ENCODE results near the gene CDCA3.
"Not testable (repeated sequence)": the region's sequence is repeated elsewhere in the genome, so short reads cannot be mapped to it uniquely, and the experiment has no call there.

The CDCA3 gene

GRCh38 chr12:6888360-6888759 is 37.3 kb upstream of the CDCA3 start:
- Histone ChIP-seq H3K9ac (ENCODE audit: low read length) (no peak overlapping the region), H3K4me3 (ENCODE audit: low read length) (no peak overlapping the region), H3K9me3 (ENCODE audit: control insufficient read depth, low read length) (no peaks in the 10 kb centered on the region), H3K4me1 (ENCODE audit: control insufficient read depth, insufficient read depth, low read length) (peaks cover 11% of the 10 kb centered on the region), H3K27me3 (replicated peaks; ENCODE audit: control insufficient read depth, insufficient read depth, low read length) (no peaks in the 10 kb centered on the region), H3K36me3 (ENCODE audit: control insufficient read depth, insufficient read depth, low read length, severe bottlenecking) (peaks cover 3% of the 10 kb centered on the region)
- DNase-seq (ENCODE audit: low read depth): no peak

- Histone ChIP-seq H3K9ac (ENCODE audit: low read length) (no peak overlapping the region), H3K27me3 (replicated peaks; ENCODE audit: control insufficient read depth, insufficient read depth, low read length) (no peaks in the 10 kb centered on the region), H3K36me3 (ENCODE audit: control insufficient read depth, insufficient read depth, low read length, severe bottlenecking) (peaks cover 3% of the 10 kb centered on the region), H3K4me1 (ENCODE audit: control insufficient read depth, insufficient read depth, low read length) (peaks cover 11% of the 10 kb centered on the region), H3K9me3 (ENCODE audit: control insufficient read depth, low read length) (no peaks in the 10 kb centered on the region), H3K4me3 (ENCODE audit: low read length) (no peak overlapping the region)
- no peak for DNase-seq (ENCODE audit: low read depth)
Measured at GRCh38 chr12:6887460-6887859, 36.4 kb upstream of the CDCA3 start.

GRCh38 chr12:6886206-6886999 is 35.3 kb upstream of the CDCA3 start:
- not testable (repeated sequence) for H3K4me3 ChIP-seq (ENCODE audit: low read length); H3K9me3 ChIP-seq (ENCODE audit: control insufficient read depth, low read length)

GRCh38 chr12:6884539-6884938 is 33.5 kb upstream of the CDCA3 start:
- H3K4me3 ChIP-seq (ENCODE audit: low read length): no peak overlapping the region
- no peaks in the 10 kb centered on the region for H3K27me3 ChIP-seq (replicated peaks; ENCODE audit: control insufficient read depth, insufficient read depth, low read length)
- H3K36me3 ChIP-seq (ENCODE audit: control insufficient read depth, insufficient read depth, low read length, severe bottlenecking): peaks cover 3% of the 10 kb centered on the region
- no peaks in the 10 kb centered on the region for H3K9me3 ChIP-seq (ENCODE audit: control insufficient read depth, low read length)
- no peak for DNase-seq (ENCODE audit: low read depth)
- no peaks in the 10 kb centered on the region for H3K4me1 ChIP-seq (ENCODE audit: control insufficient read depth, insufficient read depth, low read length)
- H3K9ac ChIP-seq (ENCODE audit: low read length): no peak overlapping the region

More at GRCh38 chr12:6886206-6886999, 35.3 kb upstream of the CDCA3 start:
- H3K9ac ChIP-seq (ENCODE audit: low read length); H3K36me3 ChIP-seq (ENCODE audit: control insufficient read depth, insufficient read depth, low read length, severe bottlenecking); DNase-seq (ENCODE audit: low read depth); H3K4me1 ChIP-seq (ENCODE audit: control insufficient read depth, insufficient read depth, low read length); H3K27me3 ChIP-seq (replicated peaks; ENCODE audit: control insufficient read depth, insufficient read depth, low read length): not testable (repeated sequence)

- Histone ChIP-seq H3K9me3 (ENCODE audit: control insufficient read depth, low read length) (no peaks in the 10 kb centered on the region), H3K4me1 (ENCODE audit: control insufficient read depth, insufficient read depth, low read length) (no peaks in the 10 kb centered on the region), H3K36me3 (ENCODE audit: control insufficient read depth, insufficient read depth, low read length, severe bottlenecking) (peaks cover 3% of the 10 kb centered on the region), H3K4me3 (ENCODE audit: low read length) (no peak overlapping the region), H3K9ac (ENCODE audit: low read length) (no peak overlapping the region), H3K27me3 (replicated peaks; ENCODE audit: control insufficient read depth, insufficient read depth, low read length) (no peaks in the 10 kb centered on the region)
- DNase-seq (ENCODE audit: low read depth): no peak
Measured at GRCh38 chr12:6883683-6884082, 32.6 kb upstream of the CDCA3 start.

DNA sequence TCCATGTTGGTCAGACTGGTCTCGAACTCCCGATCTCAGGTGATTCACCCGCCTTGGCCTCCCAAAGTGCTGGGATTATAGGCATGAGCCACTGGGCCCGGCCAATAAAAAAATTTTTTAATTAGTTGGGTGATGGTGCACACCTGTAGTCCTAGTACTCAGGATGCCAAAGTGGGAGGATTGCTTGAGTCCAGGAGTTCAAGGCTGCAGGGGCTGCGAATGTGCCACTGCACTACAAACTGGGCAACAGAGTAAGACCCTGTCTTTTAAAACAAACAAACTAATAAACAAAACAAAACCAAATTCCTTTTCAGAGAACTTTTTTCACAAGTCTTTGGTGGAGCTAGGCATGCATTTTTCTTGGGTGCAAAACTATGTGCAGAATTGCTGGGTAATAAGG is 32.2 kb upstream of the CDCA3 start:
- Histone ChIP-seq H3K27me3 (replicated peaks; ENCODE audit: control insufficient read depth, insufficient read depth, low read length) (no peaks in the 10 kb centered on the region), H3K9ac (ENCODE audit: low read length) (no peak overlapping the region), H3K4me1 (ENCODE audit: control insufficient read depth, insufficient read depth, low read length) (no peaks in the 10 kb centered on the region), H3K4me3 (ENCODE audit: low read length) (no peak overlapping the region), H3K9me3 (ENCODE audit: control insufficient read depth, low read length) (no peaks in the 10 kb centered on the region), H3K36me3 (ENCODE audit: control insufficient read depth, insufficient read depth, low read length, severe bottlenecking) (peaks cover 3% of the 10 kb centered on the region)
- DNase-seq (ENCODE audit: low read depth): no peak

DNA sequence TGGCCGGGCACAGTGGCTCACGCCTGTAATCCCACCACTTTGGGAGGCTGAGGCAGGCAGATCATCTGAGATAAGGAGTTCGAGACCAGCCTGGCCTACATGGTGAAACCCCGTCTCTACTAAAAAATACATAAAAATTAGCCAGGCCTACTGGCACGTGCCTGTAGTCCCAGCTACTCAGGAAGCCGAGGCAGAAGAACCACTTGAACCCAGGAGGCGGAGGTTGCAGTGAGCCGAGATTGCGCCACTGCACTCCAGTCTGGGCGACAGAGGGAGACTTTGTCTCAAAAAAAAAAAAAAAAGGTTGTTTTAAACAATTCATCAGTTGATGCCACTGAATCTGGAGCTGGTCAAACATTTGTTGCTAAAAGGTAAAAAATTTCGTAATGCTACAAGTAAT is 28.7 kb upstream of the CDCA3 start:
- not testable (repeated sequence) for H3K9me3 ChIP-seq (ENCODE audit: control insufficient read depth, low read length); H3K27me3 ChIP-seq (replicated peaks; ENCODE audit: control insufficient read depth, insufficient read depth, low read length); H3K36me3 ChIP-seq (ENCODE audit: control insufficient read depth, insufficient read depth, low read length, severe bottlenecking); H3K4me1 ChIP-seq (ENCODE audit: control insufficient read depth, insufficient read depth, low read length); H3K9ac ChIP-seq (ENCODE audit: low read length); DNase-seq (ENCODE audit: low read depth); H3K4me3 ChIP-seq (ENCODE audit: low read length)

DNA sequence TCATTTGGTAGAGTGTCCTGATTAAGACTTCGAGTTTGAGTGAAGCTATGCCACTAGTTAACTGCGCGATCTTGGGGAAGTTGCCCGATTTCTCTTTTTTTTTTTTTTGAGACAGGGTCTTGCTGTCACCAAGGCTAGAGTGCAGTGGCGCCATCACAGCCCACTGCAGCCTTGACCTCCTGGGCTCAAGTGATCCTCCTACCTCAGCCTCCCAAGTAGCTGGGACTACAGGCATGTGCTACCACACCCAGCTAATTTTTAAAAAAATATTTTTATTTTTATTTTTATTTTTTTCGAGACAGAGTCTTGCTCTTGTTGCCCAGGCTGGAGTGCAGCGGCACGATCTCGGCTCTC is 22.9 kb upstream of the CDCA3 start:
- Histone ChIP-seq H3K4me1 (ENCODE audit: control insufficient read depth, insufficient read depth, low read length) (peaks cover 26% of the 10 kb centered on the region), H3K4me3 (ENCODE audit: low read length) (peak overlapping the region; percentile 85), H3K36me3 (ENCODE audit: control insufficient read depth, insufficient read depth, low read length, severe bottlenecking) (peaks cover 22% of the 10 kb centered on the region), H3K9ac (ENCODE audit: low read length) (peak overlapping the region; percentile 98)
- not testable (repeated sequence) for H3K9me3 ChIP-seq (ENCODE audit: control insufficient read depth, low read length); DNase-seq (ENCODE audit: low read depth); H3K27me3 ChIP-seq (replicated peaks; ENCODE audit: control insufficient read depth, insufficient read depth, low read length)

DNA sequence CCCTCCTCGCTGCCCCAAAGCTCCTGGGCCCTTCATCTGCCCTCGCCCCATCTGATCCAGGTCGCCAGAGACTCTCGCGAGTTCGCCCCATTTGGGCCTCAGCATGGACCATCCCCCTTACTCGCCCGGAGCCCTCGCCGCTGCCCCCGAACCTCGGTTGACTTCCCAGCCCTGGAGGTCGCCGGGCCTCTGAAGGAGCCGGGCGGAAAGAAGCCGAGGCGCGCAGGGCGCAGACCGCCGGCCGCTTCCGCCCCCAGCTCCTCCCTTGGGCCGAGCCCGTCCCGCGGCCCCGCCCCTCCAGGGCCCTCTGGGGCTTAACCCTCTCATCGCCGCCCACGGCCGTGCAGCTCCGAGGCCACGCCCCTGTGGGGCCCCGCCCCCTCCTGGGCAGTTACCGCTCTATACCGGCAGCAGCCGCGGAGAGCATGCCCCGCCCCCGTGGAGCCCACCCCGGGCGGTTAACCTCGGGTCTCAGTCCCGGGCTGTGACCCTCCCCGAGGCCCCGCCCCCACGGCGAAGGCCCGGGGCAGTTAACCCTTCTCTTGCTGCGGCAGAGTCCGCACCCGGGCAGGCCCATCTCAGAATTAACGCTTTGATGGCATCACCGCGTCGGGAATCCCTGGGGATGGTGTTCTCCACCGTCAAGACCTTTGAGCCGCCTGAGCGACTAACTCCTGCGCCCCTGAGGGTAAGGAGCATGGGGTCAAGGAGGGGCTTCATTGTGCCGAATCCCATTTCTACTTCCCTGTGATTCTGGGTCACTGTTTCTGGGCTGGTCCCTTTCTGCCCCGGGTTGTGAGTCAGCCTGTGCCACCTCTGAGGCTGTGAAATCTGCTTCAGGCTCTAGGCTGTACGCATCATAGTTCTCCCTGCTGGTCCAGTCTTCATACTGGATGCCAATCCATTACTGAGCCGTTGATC is 22.3 kb upstream of the CDCA3 start, which contains the start of gene SPSB2:
Gene SPSB2, minus strand, starts transcription at position 210 of the 921 bp plus-strand sequence. CDS start 402 bp downstream, outside the sequence.
- Histone ChIP-seq H3K9ac (ENCODE audit: low read length) (peak within 1 kb of the TSS; percentile 98), H3K4me1 (ENCODE audit: control insufficient read depth, insufficient read depth, low read length) (peaks cover 32% of the 10 kb centered on the region), H3K4me3 (ENCODE audit: low read length) (peak within 1 kb of the TSS; percentile 85), H3K9me3 (ENCODE audit: control insufficient read depth, low read length) (no peaks in the 10 kb centered on the region), H3K36me3 (ENCODE audit: control insufficient read depth, insufficient read depth, low read length, severe bottlenecking) (peaks cover 22% of the 10 kb centered on the region), H3K27me3 (replicated peaks; ENCODE audit: control insufficient read depth, insufficient read depth, low read length) (no peaks in the 10 kb centered on the region)
- DNase-seq (ENCODE audit: low read depth): peak; percentile 98

DNA sequence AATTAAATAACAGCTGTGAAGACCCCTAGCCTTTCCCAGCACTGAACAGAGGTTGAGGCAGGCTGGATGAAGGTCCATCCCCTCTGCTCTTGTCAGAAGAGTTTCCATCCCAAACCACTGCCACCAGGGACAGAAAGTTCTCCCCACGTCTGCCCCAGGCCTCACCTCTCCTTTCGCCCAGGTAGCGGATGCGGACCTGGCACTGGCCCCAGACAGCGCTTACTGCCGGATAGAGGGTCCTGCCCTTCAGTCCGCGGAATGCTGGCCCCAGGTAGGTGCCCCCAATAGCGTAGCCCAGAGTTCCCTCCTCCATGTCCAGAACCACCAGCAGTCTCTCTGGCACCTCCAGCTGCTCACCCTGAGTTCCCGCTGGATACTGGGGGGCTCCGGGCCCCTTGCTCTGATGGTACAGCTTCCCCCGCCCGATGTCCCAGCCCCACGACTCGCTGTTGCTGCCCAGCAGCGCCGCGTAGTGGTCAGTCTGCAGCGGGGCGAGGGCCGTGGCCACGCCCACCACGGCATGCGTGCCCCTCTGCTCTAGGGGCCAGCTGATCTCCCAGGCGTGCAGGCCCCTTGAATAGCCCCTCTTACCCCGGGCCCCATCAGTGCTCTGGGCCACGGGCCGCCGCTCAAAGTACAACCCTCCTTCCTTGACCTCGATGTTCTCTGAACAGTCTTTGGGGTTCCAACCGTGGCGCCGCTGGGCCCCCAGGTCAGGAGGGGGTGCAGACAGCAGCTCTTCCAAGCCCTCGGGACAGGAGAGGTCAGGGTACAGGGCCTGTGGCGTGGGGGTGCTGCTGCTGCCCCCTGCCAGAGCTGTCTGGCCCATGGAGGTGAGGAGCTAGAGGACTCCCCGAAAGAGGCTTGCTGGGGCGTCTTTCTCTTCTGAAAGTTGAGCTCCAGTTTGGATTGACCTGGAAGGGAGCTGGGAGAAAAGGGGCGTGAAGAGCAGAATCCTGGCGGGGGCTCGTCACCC is 21.3 kb upstream of the CDCA3 start:
- Histone ChIP-seq H3K9ac (ENCODE audit: low read length) (peak overlapping the region; percentile 98), H3K9me3 (ENCODE audit: control insufficient read depth, low read length) (no peaks in the 10 kb centered on the region), H3K27me3 (replicated peaks; ENCODE audit: control insufficient read depth, insufficient read depth, low read length) (no peaks in the 10 kb centered on the region), H3K4me1 (ENCODE audit: control insufficient read depth, insufficient read depth, low read length) (peaks cover 35% of the 10 kb centered on the region), H3K36me3 (ENCODE audit: control insufficient read depth, insufficient read depth, low read length, severe bottlenecking) (peaks cover 22% of the 10 kb centered on the region), H3K4me3 (ENCODE audit: low read length) (peak overlapping the region; percentile 85)
- peak; percentile 94 for DNase-seq (ENCODE audit: low read depth)
